GM18508 (cell line): ENCODE results near the gene PDE4B.
"Not testable (repeated sequence)": the region's sequence is repeated elsewhere in the genome, so short reads cannot be mapped to it uniquely, and the experiment has no call there.

Source experiments
- ATAC-seq: cut with Tn5 transposase; IDR thresholded peaks from one replicate; pipeline ENCODE4 v1.9.1; 2021; ENCODE audit warnings: moderate number of reproducible peaks; ENCODE audit not compliant: insufficient read depth, unreplicated experiment

PDE4B gene

GRCh38 chr1:66035616-66036245, 243.0 kb downstream of the PDE4B start:
- no peak for ATAC-seq

- no peak for ATAC-seq
Measured at GRCh38 chr1:66041654-66042053, 249.0 kb downstream of the PDE4B start.

GRCh38 chr1:66043186-66043585, 250.5 kb downstream of the PDE4B start:
- no peak for ATAC-seq

GRCh38 chr1:66044912-66045311, 252.2 kb downstream of the PDE4B start:
- no peak for ATAC-seq

GRCh38 chr1:66046415-66046814, 253.7 kb downstream of the PDE4B start:
- ATAC-seq: no peak

GRCh38 chr1:66048011-66048410, 255.3 kb downstream of the PDE4B start:
- ATAC-seq: no peak

GRCh38 chr1:66050123-66050522, 257.4 kb downstream of the PDE4B start:
- no peak for ATAC-seq

GRCh38 chr1:66050633-66051032, 257.9 kb downstream of the PDE4B start:
- no peak for ATAC-seq

- ATAC-seq: no peak
Measured at GRCh38 chr1:66055092-66055491, 262.4 kb downstream of the PDE4B start.

- ATAC-seq: not testable (repeated sequence)
Measured at GRCh38 chr1:66057448-66057847, 264.8 kb downstream of the PDE4B start.

GRCh38 chr1:66058558-66058957, 265.9 kb downstream of the PDE4B start:
- no peak for ATAC-seq

- not testable (repeated sequence) for ATAC-seq
Measured at GRCh38 chr1:66067219-66067618, 274.5 kb downstream of the PDE4B start.

- ATAC-seq: no peak
Measured at GRCh38 chr1:66069976-66070876, 277.5 kb downstream of the PDE4B start.

GRCh38 chr1:66073388-66073787, 280.7 kb downstream of the PDE4B start:
- no peak for ATAC-seq

GRCh38 chr1:66074147-66074546, 281.5 kb downstream of the PDE4B start:
- ATAC-seq: no peak

- ATAC-seq: no peak
Measured at GRCh38 chr1:66078412-66078811, 285.7 kb downstream of the PDE4B start.

- no peak for ATAC-seq
Measured at GRCh38 chr1:66083003-66083402, 290.3 kb downstream of the PDE4B start.

GRCh38 chr1:66084442-66084841, 291.7 kb downstream of the PDE4B start:
- no peak for ATAC-seq

GRCh38 chr1:66085600-66085999, 292.9 kb downstream of the PDE4B start:
- no peak for ATAC-seq

- ATAC-seq: no peak
Measured at GRCh38 chr1:66088787-66089186, 296.1 kb downstream of the PDE4B start.

- ATAC-seq: no peak
Measured at GRCh38 chr1:66090859-66091457, 298.3 kb downstream of the PDE4B start.
